ENCODE measurements around the gene ZNF783. TPM values are rescaled to one million over a fixed set of nuclear protein-coding genes. Genes with fewer than 3 reads are reported as not detected.
"Not testable (repeated sequence)": the region's sequence is repeated elsewhere in the genome, so short reads cannot be mapped to it uniquely, and the experiment has no call there.

The ZNF783 gene
- total RNA-seq, 2 donors from 2014 or later: 10.7 to 20.7 TPM

DNA sequence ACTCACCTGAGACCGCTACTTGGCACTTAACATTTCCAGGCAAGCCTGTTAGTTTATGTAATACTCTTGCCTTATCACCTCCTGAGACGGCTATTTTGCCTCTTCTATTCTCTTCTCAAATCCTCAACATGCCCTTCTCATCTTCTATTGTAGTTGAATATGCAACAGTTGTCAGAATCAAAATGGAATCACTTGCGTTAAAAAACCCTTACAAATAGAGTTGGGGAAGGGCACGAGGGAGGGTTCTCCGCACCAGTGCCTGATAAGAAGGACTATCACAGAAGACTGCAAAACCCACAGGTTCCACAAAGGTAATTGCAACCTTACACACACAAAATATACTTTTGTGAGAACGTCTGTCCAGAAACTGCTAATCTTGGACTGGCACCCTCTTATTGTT, 57.4 kb downstream of the ZNF783 start:
- DNase-seq (ENCODE audit: low spot score): no peak
- H3K36me3 ChIP-seq: no peaks in the 10 kb centered on the region
- no peaks in the 10 kb centered on the region for H3K9me3 ChIP-seq
- 91% methylated on average over 6 of the region's 6 CpGs for WGBS
- no peaks in the 10 kb centered on the region for H3K4me1 ChIP-seq (replicated peaks)
- TF ChIP-seq POLR2A (IDR thresholded peaks at IDR 0.05) (no peak), POLR2AphosphoS5 (IDR thresholded peaks at IDR 0.05) (no peak)
- TF ChIP-seq, protein P1, sequence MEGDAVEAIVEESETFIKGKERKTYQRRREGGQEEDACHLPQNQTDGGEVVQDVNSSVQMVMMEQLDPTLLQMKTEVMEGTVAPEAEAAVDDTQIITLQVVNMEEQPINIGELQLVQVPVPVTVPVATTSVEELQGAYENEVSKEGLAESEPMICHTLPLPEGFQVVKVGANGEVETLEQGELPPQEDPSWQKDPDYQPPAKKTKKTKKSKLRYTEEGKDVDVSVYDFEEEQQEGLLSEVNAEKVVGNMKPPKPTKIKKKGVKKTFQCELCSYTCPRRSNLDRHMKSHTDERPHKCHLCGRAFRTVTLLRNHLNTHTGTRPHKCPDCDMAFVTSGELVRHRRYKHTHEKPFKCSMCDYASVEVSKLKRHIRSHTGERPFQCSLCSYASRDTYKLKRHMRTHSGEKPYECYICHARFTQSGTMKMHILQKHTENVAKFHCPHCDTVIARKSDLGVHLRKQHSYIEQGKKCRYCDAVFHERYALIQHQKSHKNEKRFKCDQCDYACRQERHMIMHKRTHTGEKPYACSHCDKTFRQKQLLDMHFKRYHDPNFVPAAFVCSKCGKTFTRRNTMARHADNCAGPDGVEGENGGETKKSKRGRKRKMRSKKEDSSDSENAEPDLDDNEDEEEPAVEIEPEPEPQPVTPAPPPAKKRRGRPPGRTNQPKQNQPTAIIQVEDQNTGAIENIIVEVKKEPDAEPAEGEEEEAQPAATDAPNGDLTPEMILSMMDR (IDR thresholded peaks at IDR 0.05): no peak
- no peak overlapping the region for H3K4me3 ChIP-seq
- intact Hi-C loops (cut with DNase I): no loop called here
- H3K27ac ChIP-seq: no peak overlapping the region
- H3K27me3 ChIP-seq (replicated peaks; ENCODE audit: insufficient read depth): no peaks in the 10 kb centered on the region

DNA sequence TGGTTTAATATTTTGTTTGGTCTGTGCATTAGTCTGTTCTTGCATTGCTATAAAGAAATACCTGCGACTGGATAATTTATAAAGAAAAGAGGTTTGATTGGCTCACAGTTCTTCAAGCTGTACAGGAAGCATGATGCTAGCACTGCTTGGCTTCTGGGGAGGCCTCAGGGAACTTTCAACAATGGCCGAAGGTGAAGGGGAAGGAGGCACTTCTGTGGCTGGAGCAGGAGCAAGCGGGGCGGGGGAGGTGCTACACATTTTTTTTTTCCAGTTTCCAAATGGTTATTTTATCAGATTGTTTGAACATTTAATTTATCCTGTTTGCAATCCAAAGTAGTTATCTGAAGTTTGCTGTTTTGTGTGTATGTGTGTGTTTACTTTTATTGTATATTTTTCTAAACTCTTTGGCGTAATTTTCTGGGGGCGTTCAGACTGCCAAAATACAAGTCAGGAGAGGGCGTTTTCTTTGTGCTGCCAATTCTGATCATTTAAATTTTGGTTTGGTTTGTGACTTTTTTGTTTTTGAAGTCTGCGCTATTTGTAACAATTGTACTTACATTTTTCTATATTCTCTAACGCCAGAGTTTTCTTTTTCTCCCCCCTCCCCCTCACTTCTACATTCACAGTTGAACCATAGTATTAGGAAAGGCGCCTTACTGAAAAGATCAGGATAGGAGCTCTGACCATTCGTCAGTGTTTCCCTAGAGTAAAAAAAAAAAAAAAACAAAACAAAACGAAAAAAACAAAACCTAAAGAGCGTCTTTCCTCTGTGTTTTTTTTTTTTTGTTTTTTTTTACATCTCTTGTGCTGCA, 58.5 kb downstream of the ZNF783 start:
- Histone ChIP-seq H3K27ac (no peak overlapping the region), H3K27me3 (replicated peaks; ENCODE audit: insufficient read depth) (no peaks in the 10 kb centered on the region), H3K4me3 (no peak overlapping the region), H3K4me1 (replicated peaks) (no peaks in the 10 kb centered on the region), H3K9me3 (no peaks in the 10 kb centered on the region), H3K36me3 (no peaks in the 10 kb centered on the region)
- TF ChIP-seq POLR2A (IDR thresholded peaks at IDR 0.05) (no peak), POLR2AphosphoS5 (IDR thresholded peaks at IDR 0.05) (no peak)
- TF ChIP-seq, protein P1 (IDR thresholded peaks at IDR 0.05): no peak
- intact Hi-C loops (cut with DNase I): no loop called here
- 65% methylated on average over 13 of the region's 13 CpGs for WGBS
- no peak for DNase-seq (ENCODE audit: low spot score)

DNA sequence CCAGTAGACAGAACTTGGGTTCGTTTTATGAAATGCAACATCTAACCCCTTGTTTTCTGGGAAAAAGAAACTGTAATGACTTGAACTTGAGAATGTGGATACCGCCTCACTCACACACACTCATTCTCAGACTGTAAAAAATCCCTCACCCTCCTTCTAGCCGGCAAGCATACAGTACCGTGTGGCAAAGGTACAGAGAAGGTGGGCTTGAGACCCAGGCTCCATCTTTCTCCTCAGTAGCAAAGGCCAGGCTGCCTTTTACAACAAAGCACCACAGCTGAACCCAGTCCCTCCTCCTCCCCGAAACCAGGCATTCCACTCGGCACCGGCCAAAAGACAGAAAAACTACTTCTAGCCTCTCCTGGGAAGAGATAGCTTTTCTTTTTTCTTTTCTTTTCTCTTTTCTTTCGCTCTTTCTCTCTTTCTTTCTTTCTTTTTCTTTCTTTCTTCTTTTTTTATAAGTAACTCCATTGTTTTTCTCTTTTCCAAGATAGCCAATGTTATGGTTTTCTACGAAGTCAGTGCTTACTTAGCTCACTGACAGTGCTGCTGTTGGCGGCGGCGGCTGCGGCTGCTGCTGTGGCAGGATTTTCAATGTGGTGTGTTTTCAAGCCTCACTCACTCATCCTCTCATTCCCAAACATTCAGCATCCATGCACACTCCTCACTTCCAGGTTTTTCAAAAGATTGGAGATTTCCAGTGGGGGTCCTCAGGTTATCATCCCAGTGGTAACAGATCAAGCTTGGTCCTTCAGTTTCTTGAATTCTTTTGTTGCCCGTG, 59.3 kb downstream of the ZNF783 start:
- DNase-seq (ENCODE audit: low spot score); H3K4me3 ChIP-seq; H3K4me1 ChIP-seq (replicated peaks); H3K27ac ChIP-seq; H3K9me3 ChIP-seq; H3K36me3 ChIP-seq; intact Hi-C loops (cut with DNase I); H3K27me3 ChIP-seq (replicated peaks; ENCODE audit: insufficient read depth): not testable (repeated sequence)
- WGBS: 59% methylated on average over 14 of the region's 14 CpGs

DNA sequence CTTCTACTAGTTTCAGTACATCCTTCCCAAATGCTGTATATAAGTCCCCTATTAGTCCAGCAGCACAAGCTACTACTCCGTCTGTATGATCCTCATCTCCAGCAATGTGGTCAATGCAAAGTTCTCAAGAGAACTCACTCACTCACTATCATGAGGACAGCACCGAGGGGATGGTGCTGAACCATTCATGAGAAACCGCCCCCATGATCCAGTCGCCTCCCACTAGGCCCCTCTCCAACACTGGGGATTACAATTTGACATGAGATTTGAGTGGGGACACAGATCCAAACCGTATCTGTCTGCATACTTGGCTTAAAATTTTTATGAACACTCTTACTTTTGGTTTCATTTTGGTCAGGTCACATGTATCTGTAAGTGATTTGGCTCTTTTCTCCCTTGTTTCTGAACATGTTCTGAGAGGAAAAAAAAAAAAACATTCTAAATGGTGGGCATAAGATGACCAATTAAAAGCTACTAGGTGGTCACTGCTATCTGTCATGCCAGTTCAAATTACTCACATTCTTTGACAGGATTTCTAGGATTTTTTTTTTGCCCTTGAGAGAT, 60.1 kb downstream of the ZNF783 start:
- no peak overlapping the region for H3K4me3 ChIP-seq
- 69% methylated on average over 5 of the region's 5 CpGs for whole genome bisulfite sequencing
- no peak for DNase-seq (ENCODE audit: low spot score)
- H3K9me3 ChIP-seq: no peaks in the 10 kb centered on the region
- no peak overlapping the region for H3K27ac ChIP-seq
- TF ChIP-seq POLR2AphosphoS5 (IDR thresholded peaks at IDR 0.05): no peak
- TF ChIP-seq POLR2A (IDR thresholded peaks at IDR 0.05): no peak
- TF ChIP-seq, protein P1 (IDR thresholded peaks at IDR 0.05): no peak
- intact Hi-C loops (cut with DNase I): no loop called here
- no peaks in the 10 kb centered on the region for H3K4me1 ChIP-seq (replicated peaks)
- H3K36me3 ChIP-seq: no peaks in the 10 kb centered on the region
- H3K27me3 ChIP-seq (replicated peaks; ENCODE audit: insufficient read depth): no peaks in the 10 kb centered on the region

DNA sequence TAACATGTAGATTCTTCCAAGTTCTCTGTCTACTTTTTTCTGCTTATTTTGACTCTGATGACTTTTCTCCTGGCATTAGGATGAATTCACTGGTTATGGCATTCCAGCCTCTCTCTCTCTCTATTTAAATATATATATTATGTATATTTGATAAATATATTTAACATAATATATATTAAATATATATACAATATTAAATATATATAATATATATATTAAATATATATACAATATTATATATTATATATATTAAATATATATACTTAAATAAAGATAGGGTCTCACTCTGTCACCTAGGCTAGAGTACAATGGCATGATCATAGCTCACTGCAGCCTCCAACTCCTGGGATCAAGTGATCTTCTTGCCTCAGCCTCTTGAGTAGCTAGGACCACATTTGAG, 60.7 kb downstream of the ZNF783 start:
- Histone ChIP-seq H3K27ac (no peak overlapping the region), H3K4me1 (replicated peaks) (no peaks in the 10 kb centered on the region), H3K27me3 (replicated peaks; ENCODE audit: insufficient read depth) (no peaks in the 10 kb centered on the region), H3K9me3 (no peaks in the 10 kb centered on the region), H3K4me3 (no peak overlapping the region), H3K36me3 (no peaks in the 10 kb centered on the region)
- no peak for TF ChIP-seq POLR2AphosphoS5 (IDR thresholded peaks at IDR 0.05)
- no peak for TF ChIP-seq POLR2A (IDR thresholded peaks at IDR 0.05)
- TF ChIP-seq, protein P1 (IDR thresholded peaks at IDR 0.05): no peak
- no peak for DNase-seq (ENCODE audit: low spot score)
- intact Hi-C loops (cut with DNase I): no loop called here

Measured in prostate gland (tissue), 2 donors.